B cell (primary cell): ENCODE data around the gene PEX1. TPM values are rescaled to one million over a fixed set of nuclear protein-coding genes. Genes with fewer than 3 reads are reported as not detected.

Experiments
- ATAC-seq: fragments of 200-7000 bp; cut with Tn5 transposase; one replicate; pipeline ENCODE4 v1.10.0; 2021; ENCODE audit warnings: low read depth, mild to moderate bottlenecking, moderate number of reproducible peaks, moderate library complexity
- CTCF ChIA-PET: fragments of 350-600 bp; sonication (Branson Sonifier 250); formaldehyde crosslinking; loops from one replicate; lab custom pipeline; 2021; ENCODE audit warnings: antibody characterized with exemption, inconsistent platforms; lab: Charles Lee
- POLR2A ChIA-PET: fragments of 350-600 bp; sonication (Branson Sonifier 250); formaldehyde crosslinking; loops from one replicate; lab custom pipeline; 2021; ENCODE audit warnings: antibody characterized with exemption; lab: Charles Lee
- DNase-seq: peaks from one replicate; pipeline ENCODE4 v3.0.0; 2013
- H2AFZ ChIP-seq: 2 replicates; pipeline ENCODE4 v1.6.1; 2012; ENCODE audit warnings: mild to moderate bottlenecking, low read depth, low read length; ENCODE audit not compliant: insufficient read depth, poor library complexity, severe bottlenecking
- H3K27ac ChIP-seq, 2 donors: 1 replicate in 1 of 2; 2 replicates in 1 of 2; pipeline ENCODE4 v1.5.1; 2012 to 2013; ENCODE audit warnings: low read length in 2 of 2, mild to moderate bottlenecking in 2 of 2, moderate library complexity in 1 of 2
- H3K27me3 ChIP-seq, 4 experiments: fragments of 200-600 bp in 1 of 4; sonication (generic) in 1 of 4; replicated peaks in 1 of 4; 1 replicate in 2 of 4; 2 replicates in 2 of 4; pipeline versions ENCODE4 v1.6.1 to v1.7.0; 2013 to 2016; ENCODE audit warnings: low read length in 3 of 4, mild to moderate bottlenecking in 2 of 4, mixed read lengths in 1 of 4, moderate library complexity in 1 of 4; ENCODE audit not compliant: insufficient read depth in 4 of 4, control insufficient read depth in 3 of 4; ENCODE audit errors: control extremely low read depth in 1 of 4
- H3K36me3 ChIP-seq, 2 experiments: replicated peaks in 1 of 2; 1 replicate in 1 of 2; 2 replicates in 1 of 2; pipeline versions ENCODE4 v1.6.1 to v1.7.1; 2013; ENCODE audit warnings: low read length in 1 of 2; ENCODE audit not compliant: insufficient read depth in 2 of 2, control insufficient read depth in 1 of 2; ENCODE audit errors: control extremely low read depth in 1 of 2, extremely low read depth in 1 of 2
- H3K4me1 ChIP-seq, 2 donors: fragments of 200-600 bp in 1 of 2; sonication (generic) in 1 of 2; 1 replicate in 1 of 2; 2 replicates in 1 of 2; pipeline versions ENCODE4 v1.5.1 to v1.6.1; 2013 to 2017; ENCODE audit warnings: low read length in 2 of 2; ENCODE audit not compliant: control insufficient read depth in 2 of 2, insufficient read depth in 2 of 2
- H3K4me2 ChIP-seq: replicated peaks from 2 replicates; pipeline ENCODE3; 2012; ENCODE audit warnings: mild to moderate bottlenecking, low read depth, low read length; ENCODE audit not compliant: poor library complexity, severe bottlenecking
- H3K4me3 ChIP-seq, 5 experiments: fragments of 200-600 bp in 1 of 5; sonication (generic) in 1 of 5; 1 replicate in 3 of 5; 2 replicates in 2 of 5; pipeline versions ENCODE4 v1.5.1 to v1.7.0; 2011 to 2016; ENCODE audit warnings: low read length in 4 of 5, mild to moderate bottlenecking in 4 of 5, low read depth in 2 of 5, control low read depth in 1 of 5, moderate library complexity in 1 of 5; ENCODE audit not compliant: insufficient read depth in 1 of 5; ENCODE audit errors: control extremely low read depth in 1 of 5, extremely low read depth in 1 of 5
- H3K79me2 ChIP-seq: fragments of 200-600 bp; sonication (generic); one replicate; pipeline ENCODE4 v1.6.0; 2016; ENCODE audit warnings: low read length; ENCODE audit not compliant: control insufficient read depth, insufficient read depth
- H3K9ac ChIP-seq: fragments of 200-600 bp; sonication (generic); 2 replicates; pipeline ENCODE4 v1.6.1; 2017; ENCODE audit warnings: mild to moderate bottlenecking, low read length, moderate library complexity
- H3K9me3 ChIP-seq, 3 donors: one replicate each; pipeline versions ENCODE4 v1.6.1 to v1.7.1; 2013; ENCODE audit warnings: low read length in 2 of 3; ENCODE audit not compliant: control insufficient read depth in 2 of 3, insufficient read depth in 1 of 3; ENCODE audit errors: control extremely low read depth in 1 of 3
- H4K20me1 ChIP-seq: 2 replicates; pipeline ENCODE4 v1.6.0; 2012; ENCODE audit warnings: mild to moderate bottlenecking, low read length; ENCODE audit not compliant: insufficient read depth, control insufficient read depth, poor library complexity, severe bottlenecking
- H3K27ac Mint-ChIP-seq: one replicate; pipeline ENCODE4 v1.8.0; 2021; ENCODE audit warnings: mixed read lengths
- H3K27me3 Mint-ChIP-seq: one replicate; pipeline ENCODE4 v1.8.0; 2021; ENCODE audit warnings: mixed read lengths
- H3K4me1 Mint-ChIP-seq: one replicate; pipeline ENCODE4 v1.8.0; 2021; ENCODE audit warnings: mixed read lengths
- H3K4me3 Mint-ChIP-seq: one replicate; pipeline ENCODE4 v1.8.0; 2021; ENCODE audit warnings: mixed read lengths
- H3K9me3 Mint-ChIP-seq: one replicate; pipeline ENCODE4 v1.8.0; 2022; ENCODE audit warnings: mixed read lengths; ENCODE audit not compliant: insufficient read depth
- EZH2 ChIP-seq: IDR thresholded peaks from 2 replicates; pipeline ENCODE4 v1.6.1; 2012; ENCODE audit warnings: borderline replicate concordance, low read depth, mild to moderate bottlenecking, moderate library complexity, low read length; ENCODE audit not compliant: insufficient read depth, poor library complexity, severe bottlenecking
- WGBS: methylation state at CpG from one replicate; pipeline ENCODE4 v1.1.5; 2013; ENCODE audit warnings: missing lambda C conversion rate; ENCODE audit not compliant: insufficient coverage; 5-methylcytosine and 5-hydroxymethylcytosine counted together
- intact Hi-C: fragments of 100-400 bp; cut with micrococcal nuclease; formaldehyde crosslinking; loops from one replicate; pipeline ENCODE4 v1.10.0; 2022
- polyA plus RNA-seq: library from polyadenylated mRNA; depleted of rRNA; stranded (reverse); fragments of >200 nt; gene quantifications from 2 replicates; pipeline ENCODE4 v1.2.3, GENCODE V29; 2012
- total RNA-seq, 2 donors: library from RNA; stranded (reverse); fragments of 120-200 nt in 1 of 2; gene quantifications; 1 replicate in 1 of 2; 2 replicates in 1 of 2; pipeline versions ENCODE4 v1.2.3 to v1.2.4, GENCODE V29; 2013 to 2022
- TF ChIP-seq, protein P1 (sequence below): fragments of 200-600 bp; IDR thresholded peaks from one replicate; pipeline ENCODE4 v1.8.0; 2022; ENCODE audit warnings: antibody characterized with exemption, mild to moderate bottlenecking

The PEX1 gene
- total and polyA plus RNA-seq, 2 donors (not counting 1 experiment from before 2014, with no cell fraction given): 26.0 to 33.7 TPM

- no peak overlapping the region for H3K4me2 ChIP-seq
- CTCF ChIA-PET: no interaction called here
- no peaks in the 10 kb centered on the region for H3K4me1 ChIP-seq
- no peak overlapping the region for H3K9ac ChIP-seq
- DNase-seq (no peak), ATAC-seq (no peak)
- H3K27ac ChIP-seq: no peak overlapping the region
- no peaks in the 10 kb centered on the region for H3K27me3 ChIP-seq
- H3K4me3 Mint-ChIP-seq: no peak overlapping the region
- H3K4me1 Mint-ChIP-seq: no peaks in the 10 kb centered on the region
- H3K4me3 ChIP-seq: no peak overlapping the region
- no peak overlapping the region for H2AFZ ChIP-seq
- H3K9me3 Mint-ChIP-seq: no peaks in the 10 kb centered on the region
- H3K9me3 ChIP-seq: no peaks in the 10 kb centered on the region
- no peak for TF ChIP-seq EZH2
- TF ChIP-seq, protein P1, sequence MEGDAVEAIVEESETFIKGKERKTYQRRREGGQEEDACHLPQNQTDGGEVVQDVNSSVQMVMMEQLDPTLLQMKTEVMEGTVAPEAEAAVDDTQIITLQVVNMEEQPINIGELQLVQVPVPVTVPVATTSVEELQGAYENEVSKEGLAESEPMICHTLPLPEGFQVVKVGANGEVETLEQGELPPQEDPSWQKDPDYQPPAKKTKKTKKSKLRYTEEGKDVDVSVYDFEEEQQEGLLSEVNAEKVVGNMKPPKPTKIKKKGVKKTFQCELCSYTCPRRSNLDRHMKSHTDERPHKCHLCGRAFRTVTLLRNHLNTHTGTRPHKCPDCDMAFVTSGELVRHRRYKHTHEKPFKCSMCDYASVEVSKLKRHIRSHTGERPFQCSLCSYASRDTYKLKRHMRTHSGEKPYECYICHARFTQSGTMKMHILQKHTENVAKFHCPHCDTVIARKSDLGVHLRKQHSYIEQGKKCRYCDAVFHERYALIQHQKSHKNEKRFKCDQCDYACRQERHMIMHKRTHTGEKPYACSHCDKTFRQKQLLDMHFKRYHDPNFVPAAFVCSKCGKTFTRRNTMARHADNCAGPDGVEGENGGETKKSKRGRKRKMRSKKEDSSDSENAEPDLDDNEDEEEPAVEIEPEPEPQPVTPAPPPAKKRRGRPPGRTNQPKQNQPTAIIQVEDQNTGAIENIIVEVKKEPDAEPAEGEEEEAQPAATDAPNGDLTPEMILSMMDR: no peak
- POLR2A ChIA-PET: no interaction called here
- no peaks in the 10 kb centered on the region for H3K27me3 Mint-ChIP-seq
- H4K20me1 ChIP-seq: no peaks in the 10 kb centered on the region
- H3K27ac Mint-ChIP-seq: no peak overlapping the region
- peaks cover 12 to 24% of the 10 kb centered on the region in 2 experiments for H3K36me3 ChIP-seq
- intact Hi-C loops: no loop called here
- H3K79me2 ChIP-seq: no peaks in the 10 kb centered on the region
Measured at GRCh38 chr7:92560602-92561001, 32.3 kb upstream of the PEX1 start.

DNA sequence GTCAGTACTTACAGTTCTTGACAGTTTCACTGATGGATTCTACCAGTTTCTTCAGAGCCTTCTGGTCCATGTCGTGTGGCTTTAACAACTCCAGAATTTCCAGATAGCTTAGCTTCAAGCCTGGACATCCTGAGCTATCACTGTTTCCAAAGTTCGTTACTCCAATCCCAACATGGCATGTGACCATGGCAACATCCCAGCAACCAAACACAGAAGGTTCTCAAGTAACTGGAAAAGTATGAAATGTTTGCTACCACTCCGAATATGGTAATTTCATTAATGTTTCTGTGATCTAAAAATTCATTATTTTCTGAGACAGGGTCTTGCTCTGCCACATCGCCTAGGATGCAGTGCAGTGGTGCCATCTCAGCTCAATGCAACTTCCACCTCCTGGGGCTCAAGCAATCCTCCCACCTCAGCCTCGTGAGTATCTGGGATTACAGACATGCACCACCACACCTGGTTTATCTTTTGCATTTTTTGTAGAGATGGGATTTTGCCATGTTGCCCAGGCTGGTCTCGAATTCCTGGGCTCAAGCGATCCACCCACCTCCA lies 29.6 kb upstream of the PEX1 start:
- H2AFZ ChIP-seq: no peak overlapping the region
- H3K4me1 ChIP-seq: no peaks in the 10 kb centered on the region
- H3K27me3 ChIP-seq: no peaks in the 10 kb centered on the region
- no peak overlapping the region for H3K4me2 ChIP-seq
- TF ChIP-seq, protein P1: no peak
- TF ChIP-seq EZH2: no peak
- POLR2A ChIA-PET: no interaction called here
- WGBS: 94% methylated on average over 2 of the region's 7 CpGs
- DNase-seq (no peak), ATAC-seq (no peak)
- H3K27ac ChIP-seq: no peak overlapping the region
- H3K9ac ChIP-seq: no peak overlapping the region
- intact Hi-C loops: no loop called here
- Mint-ChIP-seq H3K4me1 (no peaks in the 10 kb centered on the region), H3K27ac (no peak overlapping the region), H3K27me3 (no peaks in the 10 kb centered on the region), H3K9me3 (no peaks in the 10 kb centered on the region), H3K4me3 (no peak overlapping the region)
- no peak overlapping the region for H3K4me3 ChIP-seq
- no peaks in the 10 kb centered on the region for H3K9me3 ChIP-seq
- H3K36me3 ChIP-seq: peaks cover 8% of the 10 kb centered on the region in 2 experiments
- no peaks in the 10 kb centered on the region for H3K79me2 ChIP-seq
- CTCF ChIA-PET: no interaction called here
- no peaks in the 10 kb centered on the region for H4K20me1 ChIP-seq
